ENCODE results near the gene SEZ6. TPM values are rescaled to one million over a fixed set of nuclear protein-coding genes. Genes with fewer than 3 reads are reported as not detected.

Gene SEZ6
- total RNA-seq, 1 donor from 2014 or later: not detected

DNA sequence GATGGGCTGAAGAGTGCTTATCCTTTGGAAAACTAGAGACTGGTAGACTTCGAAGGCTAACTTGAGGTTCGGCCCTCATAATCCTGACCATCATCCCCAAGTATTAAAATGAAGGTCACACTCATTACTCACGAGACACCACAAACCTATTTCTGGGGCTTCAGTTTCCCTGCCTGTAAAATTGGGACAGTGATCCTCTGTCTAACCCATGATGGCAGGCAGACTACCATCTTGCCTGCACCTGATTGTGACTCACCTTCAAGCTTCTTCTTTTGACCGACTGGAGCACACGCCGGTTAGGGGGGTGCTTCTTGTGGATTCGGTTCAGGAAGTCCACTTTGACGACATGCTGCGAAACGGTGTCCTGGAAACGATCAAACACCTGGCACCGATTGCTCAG is 88.8 kb downstream of the SEZ6 start:
- intact Hi-C loops (cut with micrococcal nuclease): loop anchor here (2.0 kb wide), 1 partner anchor 68 kb away; no protein-coding TSS in a partner anchor
- Mint-ChIP-seq H3K4me3 (no peak overlapping the region), H3K36me3 (ENCODE audit: low read depth) (peaks cover 96% of the 10 kb centered on the region), H3K9me3 (no peaks in the 10 kb centered on the region), H3K4me1 (no peaks in the 10 kb centered on the region), H3K27ac (no peak overlapping the region), H3K27me3 (no peaks in the 10 kb centered on the region)
- ATAC-seq (ENCODE audit: low read depth) (no peak), DNase-seq (no peak)
- TF ChIP-seq CTCF (IDR thresholded peaks at IDR 0.05): no peak
- CTCF ChIA-PET: interaction anchor here (0.7 to 5.1 kb wide), 14 partner anchors 10 to 272 kb away, joined by 3 to 66 read pairs (median 6); partner anchors contain the start of genes BLTP2, DHRS13, PROCA1 and SDF2
- POLR2A ChIA-PET: interaction anchor here (0.6 to 2.1 kb wide), 5 partner anchors 32 to 190 kb away, joined by 3 to 15 read pairs (median 5); partner anchors contain the start of gene TLCD1

DNA sequence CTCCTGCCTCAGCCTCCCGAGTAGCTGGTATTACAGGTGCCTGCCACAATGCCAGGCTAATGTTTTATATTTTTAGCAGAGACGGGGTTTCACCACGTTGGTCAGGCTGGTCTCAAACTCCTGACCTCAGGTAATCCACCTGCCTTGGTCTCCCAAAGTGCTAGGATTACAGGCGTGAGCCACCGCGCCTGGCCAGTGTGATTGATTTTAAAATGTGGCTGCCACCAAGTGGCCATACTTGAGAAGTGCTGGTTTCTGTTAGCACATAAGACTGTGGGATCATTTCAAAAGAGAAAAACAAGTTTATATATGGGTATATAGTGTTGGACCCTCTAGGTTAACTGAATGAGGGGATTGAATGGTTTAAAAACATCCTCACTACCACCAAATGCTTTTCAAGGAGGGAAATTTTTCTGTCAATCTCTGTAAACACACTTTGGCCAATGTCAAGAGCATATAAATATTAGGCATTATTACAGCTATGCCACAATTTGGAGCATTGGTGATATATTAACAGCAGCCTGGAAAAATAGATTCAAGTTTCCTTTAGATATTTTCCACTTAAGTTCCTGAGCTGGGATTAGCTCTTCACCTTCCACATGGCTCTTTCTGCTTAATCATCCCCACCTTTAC is 89.4 kb downstream of the SEZ6 start:
- CTCF ChIA-PET: interaction anchor here (0.6 to 5.1 kb wide), 17 partner anchors 9 to 272 kb away, joined by 3 to 66 read pairs (median 5); partner anchors contain the start of genes BLTP2, DHRS13, PROCA1 and SDF2
- H3K4me3 Mint-ChIP-seq: no peak overlapping the region
- intact Hi-C loops (cut with micrococcal nuclease): loop anchor here (1.0 to 2.0 kb wide), 4 partner anchors 68 to 270 kb away; no protein-coding TSS in a partner anchor
- H3K9me3 Mint-ChIP-seq: no peaks in the 10 kb centered on the region
- H3K4me1 Mint-ChIP-seq: no peaks in the 10 kb centered on the region
- ATAC-seq (ENCODE audit: low read depth) (peak; percentile 90), DNase-seq (no peak)
- TF ChIP-seq CTCF (IDR thresholded peaks at IDR 0.05): peak; percentile 52
- no peaks in the 10 kb centered on the region for H3K27me3 Mint-ChIP-seq
- H3K36me3 Mint-ChIP-seq (ENCODE audit: low read depth): peaks cover 95% of the 10 kb centered on the region
- POLR2A ChIA-PET: interaction anchor here (0.6 to 2.1 kb wide), 6 partner anchors 32 to 189 kb away, joined by 3 to 15 read pairs (median 5); partner anchors contain the start of gene TLCD1
- H3K27ac Mint-ChIP-seq: peak overlapping the region; percentile 35

- intact Hi-C loops (cut with micrococcal nuclease): no loop called here
- Mint-ChIP-seq H3K4me3 (no peak overlapping the region), H3K9me3 (no peaks in the 10 kb centered on the region), H3K27me3 (no peaks in the 10 kb centered on the region), H3K27ac (no peak overlapping the region), H3K36me3 (ENCODE audit: low read depth) (peaks cover 91% of the 10 kb centered on the region), H3K4me1 (no peaks in the 10 kb centered on the region)
- POLR2A ChIA-PET: no interaction called here
- DNase-seq (no peak), ATAC-seq (ENCODE audit: low read depth) (no peak)
- CTCF ChIA-PET: interaction anchor here (1.0 to 2.2 kb wide), 4 partner anchors 11 to 186 kb away, joined by 3 to 8 read pairs (median 5); partner anchors contain the start of genes DHRS13 and TLCD1
- TF ChIP-seq CTCF (IDR thresholded peaks at IDR 0.05): no peak
These were observed 92.9 kb downstream of the SEZ6 start for GRCh38 chr17:28912938-28913333.

- intact Hi-C loops (cut with micrococcal nuclease): no loop called here
These were observed 93.4 kb downstream of the SEZ6 start for GRCh38 chr17:28912281-28912937.

More at GRCh38 chr17:28912281-28912937, 93.4 kb downstream of the SEZ6 start:
- H3K27ac Mint-ChIP-seq: no peak overlapping the region
- no peaks in the 10 kb centered on the region for H3K27me3 Mint-ChIP-seq
- TF ChIP-seq CTCF (IDR thresholded peaks at IDR 0.05): no peak
- ChIA-PET CTCF (interaction anchor here (1.3 to 6.2 kb wide), 4 partner anchors 10 to 186 kb away, joined by 3 to 37 read pairs (median 6); partner anchors contain the start of genes DHRS13 and TLCD1), POLR2A (interaction anchor here (0.8 kb wide), 1 partner anchor 185 kb away, joined by 3 read pairs; no protein-coding TSS in a partner anchor)
- peaks cover 91% of the 10 kb centered on the region for H3K36me3 Mint-ChIP-seq (ENCODE audit: low read depth)
- no peaks in the 10 kb centered on the region for H3K9me3 Mint-ChIP-seq
- H3K4me1 Mint-ChIP-seq: no peaks in the 10 kb centered on the region
- ATAC-seq (ENCODE audit: low read depth): no peak
- DNase-seq: no peak
- no peak overlapping the region for H3K4me3 Mint-ChIP-seq
